ENCODE results near the gene OR2V1. TPM values are rescaled to one million over a fixed set of nuclear protein-coding genes. Genes with fewer than 3 reads are reported as not detected.
"Not testable (repeated sequence)": the region's sequence is repeated elsewhere in the genome, so short reads cannot be mapped to it uniquely, and the experiment has no call there.

OR2V1 gene, protein sequence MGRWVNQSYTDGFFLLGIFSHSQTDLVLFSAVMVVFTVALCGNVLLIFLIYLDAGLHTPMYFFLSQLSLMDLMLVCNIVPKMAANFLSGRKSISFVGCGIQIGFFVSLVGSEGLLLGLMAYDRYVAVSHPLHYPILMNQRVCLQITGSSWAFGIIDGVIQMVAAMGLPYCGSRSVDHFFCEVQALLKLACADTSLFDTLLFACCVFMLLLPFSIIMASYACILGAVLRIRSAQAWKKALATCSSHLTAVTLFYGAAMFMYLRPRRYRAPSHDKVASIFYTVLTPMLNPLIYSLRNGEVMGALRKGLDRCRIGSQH
- total RNA-seq: not detected
- long read RNA-seq: 0 reads

DNA sequence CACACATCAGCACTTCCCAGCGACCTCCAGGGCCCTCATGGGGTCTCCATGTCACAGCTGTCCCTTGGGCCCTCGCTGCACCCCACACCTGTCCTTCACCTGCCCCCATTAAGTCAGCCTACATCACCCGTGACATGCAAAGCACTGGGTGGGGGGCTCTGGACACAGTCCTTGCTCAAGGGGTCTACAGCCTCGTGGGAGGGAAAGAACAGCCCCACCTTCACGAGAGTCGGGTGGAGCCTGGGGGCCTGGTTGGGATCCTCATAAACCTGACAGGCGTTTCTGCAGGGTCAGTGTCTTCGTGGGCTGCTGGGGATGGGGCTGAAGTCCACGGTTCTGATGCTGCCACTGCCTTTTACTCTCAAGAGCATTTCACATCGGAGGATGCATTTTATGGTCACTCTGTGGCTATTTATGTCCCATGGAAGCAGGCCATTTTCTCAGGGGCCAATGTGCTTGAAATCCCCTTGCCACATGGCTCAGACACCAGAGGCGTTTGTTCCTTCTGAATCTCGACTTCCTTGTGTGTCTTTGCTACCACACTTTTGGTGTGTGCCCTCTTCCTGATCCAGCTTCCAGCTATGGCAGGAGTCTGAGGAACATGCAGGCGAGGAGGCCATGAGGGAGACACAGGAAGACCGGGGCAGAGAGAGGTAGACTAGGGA, at the start of gene OR2V1:
Gene OR2V1 (minus strand): TSS at position 338 of the 665 bp plus-strand sequence. CDS start 5,865 bp downstream, outside the sequence.
- DNase-seq (no peak), ATAC-seq (no peak)
- TF ChIP-seq, protein P1, sequence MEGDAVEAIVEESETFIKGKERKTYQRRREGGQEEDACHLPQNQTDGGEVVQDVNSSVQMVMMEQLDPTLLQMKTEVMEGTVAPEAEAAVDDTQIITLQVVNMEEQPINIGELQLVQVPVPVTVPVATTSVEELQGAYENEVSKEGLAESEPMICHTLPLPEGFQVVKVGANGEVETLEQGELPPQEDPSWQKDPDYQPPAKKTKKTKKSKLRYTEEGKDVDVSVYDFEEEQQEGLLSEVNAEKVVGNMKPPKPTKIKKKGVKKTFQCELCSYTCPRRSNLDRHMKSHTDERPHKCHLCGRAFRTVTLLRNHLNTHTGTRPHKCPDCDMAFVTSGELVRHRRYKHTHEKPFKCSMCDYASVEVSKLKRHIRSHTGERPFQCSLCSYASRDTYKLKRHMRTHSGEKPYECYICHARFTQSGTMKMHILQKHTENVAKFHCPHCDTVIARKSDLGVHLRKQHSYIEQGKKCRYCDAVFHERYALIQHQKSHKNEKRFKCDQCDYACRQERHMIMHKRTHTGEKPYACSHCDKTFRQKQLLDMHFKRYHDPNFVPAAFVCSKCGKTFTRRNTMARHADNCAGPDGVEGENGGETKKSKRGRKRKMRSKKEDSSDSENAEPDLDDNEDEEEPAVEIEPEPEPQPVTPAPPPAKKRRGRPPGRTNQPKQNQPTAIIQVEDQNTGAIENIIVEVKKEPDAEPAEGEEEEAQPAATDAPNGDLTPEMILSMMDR (IDR thresholded peaks at IDR 0.05): no peak
- Histone ChIP-seq H3K27me3 (peaks cover 16% of the 10 kb centered on the region), H3K36me3 (no peaks in the 10 kb centered on the region), H3K27ac (no peak within 1 kb of the TSS), H3K4me1 (no peaks in the 10 kb centered on the region), H3K9me3 (no peaks in the 10 kb centered on the region), H3K4me3 (no peak within 1 kb of the TSS)
- intact Hi-C loops (cut with DNase I): no loop called here

DNA sequence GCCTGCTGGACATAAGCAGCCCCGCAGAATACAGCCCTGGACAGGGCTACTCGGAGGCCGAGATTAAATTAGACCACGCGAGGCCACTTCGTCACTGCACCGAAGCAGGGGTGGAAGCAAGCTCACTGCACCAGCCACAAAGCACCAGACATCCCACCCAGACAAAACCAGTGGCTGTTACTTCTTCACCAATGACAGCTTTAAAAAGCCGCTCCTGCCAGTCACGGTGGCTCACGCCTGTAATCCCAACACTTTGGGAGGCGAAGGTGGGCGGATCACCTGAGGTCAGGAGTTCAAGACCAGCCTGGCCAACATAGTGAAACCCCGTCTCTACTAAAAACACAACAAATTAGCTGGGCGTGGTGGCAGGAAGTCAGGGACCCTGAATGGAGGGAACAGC, 46.6 kb upstream of the OR2V1 start:
- H3K27me3 ChIP-seq: peaks cover 32% of the 10 kb centered on the region
- H3K9me3 ChIP-seq; H3K27ac ChIP-seq; intact Hi-C loops (cut with DNase I); H3K4me1 ChIP-seq; ATAC-seq; H3K36me3 ChIP-seq; H3K4me3 ChIP-seq; DNase-seq: not testable (repeated sequence)

DNA sequence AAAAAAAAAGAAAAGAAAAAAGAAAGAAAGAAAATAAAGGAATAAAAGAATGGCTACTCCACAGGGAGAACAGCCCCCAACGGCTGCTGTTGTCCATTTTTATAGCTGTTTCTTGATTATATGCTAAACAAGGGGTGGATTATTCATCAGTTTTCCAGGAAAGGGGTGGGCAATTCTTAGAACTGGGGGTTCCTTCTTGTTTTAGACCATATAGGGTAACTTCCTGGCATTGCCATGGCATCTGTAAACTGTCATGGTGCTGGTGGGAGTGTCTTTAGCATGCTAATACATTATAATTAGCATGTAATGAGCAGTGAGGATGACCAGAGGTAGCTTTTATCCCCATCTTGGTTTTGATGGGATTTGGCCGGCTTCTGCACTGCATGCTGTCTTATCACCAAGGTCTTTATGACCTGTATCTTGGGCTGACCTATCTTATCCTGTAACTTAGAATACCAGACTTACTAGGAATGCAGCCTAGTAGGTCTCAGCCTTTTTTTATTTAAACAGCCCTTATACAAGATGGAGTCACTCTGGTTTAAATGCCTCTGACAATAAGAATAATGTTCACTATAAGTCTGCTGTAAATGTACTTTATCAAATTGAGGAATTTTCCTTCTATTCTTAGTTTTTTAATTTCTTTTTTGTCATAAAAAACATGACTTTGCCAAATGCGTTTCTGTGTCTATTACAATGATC, 45.4 kb upstream of the OR2V1 start:
- Histone ChIP-seq H3K27me3 (peaks cover 43% of the 10 kb centered on the region), H3K4me1 (peaks cover 5% of the 10 kb centered on the region), H3K27ac (no peak overlapping the region), H3K4me3 (no peak overlapping the region), H3K9me3 (no peaks in the 10 kb centered on the region), H3K36me3 (no peaks in the 10 kb centered on the region)
- TF ChIP-seq, protein P1 (IDR thresholded peaks at IDR 0.05): no peak
- intact Hi-C loops (cut with DNase I): no loop called here
- no peak for ATAC-seq
- DNase-seq: no peak

DNA sequence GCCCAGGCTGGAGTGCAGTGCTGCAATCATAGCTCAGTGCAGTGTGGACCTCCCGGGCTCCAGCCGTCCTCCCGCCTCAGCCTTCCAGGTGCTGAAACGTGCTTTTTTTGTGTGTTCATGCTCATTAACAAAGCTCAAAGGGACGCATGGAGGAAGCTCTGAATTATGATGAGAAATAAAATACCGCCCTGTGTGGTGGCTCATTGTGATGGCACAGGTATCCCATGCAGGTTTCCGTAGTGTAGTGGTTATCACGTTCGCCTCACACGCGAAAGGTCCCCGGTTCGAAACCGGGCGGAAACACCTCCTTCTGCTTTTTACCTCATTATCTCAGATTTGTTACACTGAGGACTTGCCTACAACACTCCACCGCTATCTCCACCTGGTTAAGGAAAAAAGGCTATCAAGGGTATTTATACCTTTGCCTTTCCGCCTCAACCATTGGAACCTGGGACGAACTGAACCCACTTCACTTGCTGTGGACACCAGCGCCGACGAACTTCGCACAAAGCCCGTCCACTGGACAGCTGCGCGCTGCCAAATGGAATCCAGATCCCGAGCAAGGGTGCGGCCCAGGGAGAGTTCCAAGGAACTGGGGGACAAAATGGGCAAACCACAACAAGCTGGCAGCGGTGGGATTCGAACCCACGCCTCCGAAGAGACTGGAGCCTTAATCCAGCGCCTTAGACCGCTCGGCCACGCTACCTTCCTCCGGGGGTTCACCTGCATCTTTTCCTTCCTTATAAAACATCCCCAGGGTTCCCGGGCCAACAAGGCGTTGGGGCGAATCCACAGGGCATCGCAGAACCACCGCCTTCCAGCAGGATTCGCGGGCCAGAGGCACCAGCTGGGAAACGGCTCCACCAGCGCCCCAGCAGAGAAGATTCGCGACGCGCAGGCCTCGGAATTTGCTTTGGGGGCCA, 42.7 kb upstream of the OR2V1 start:
- Histone ChIP-seq H3K4me1 (peaks cover 10% of the 10 kb centered on the region), H3K27me3 (peaks cover 70% of the 10 kb centered on the region), H3K9me3 (no peaks in the 10 kb centered on the region), H3K4me3 (no peak overlapping the region), H3K27ac (no peak overlapping the region), H3K36me3 (no peaks in the 10 kb centered on the region)
- TF ChIP-seq, protein P1 (IDR thresholded peaks at IDR 0.05): no peak
- ATAC-seq (peak; percentile 35), DNase-seq (no peak)
- intact Hi-C loops (cut with DNase I): no loop called here

DNA sequence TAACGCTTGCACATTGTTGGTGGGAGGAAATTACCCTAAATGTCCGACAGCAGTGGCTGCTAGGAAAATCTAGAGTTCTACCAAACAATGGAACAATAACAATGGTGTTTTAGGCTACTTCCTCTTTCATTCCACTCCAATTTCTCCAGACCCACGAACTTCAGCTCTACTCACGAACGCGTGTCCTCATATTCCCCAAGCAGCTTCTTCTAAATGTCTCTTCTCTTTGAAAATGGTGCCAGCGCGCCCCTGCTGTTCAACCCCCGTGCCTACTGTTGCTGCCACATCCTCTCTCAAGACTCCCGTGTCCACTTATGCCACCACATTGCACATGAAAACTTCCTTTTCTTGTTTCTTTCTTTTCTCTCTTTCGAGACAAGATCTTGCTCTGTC, 42.1 kb upstream of the OR2V1 start:
- Histone ChIP-seq H3K4me3 (no peak overlapping the region), H3K9me3 (no peaks in the 10 kb centered on the region), H3K27me3 (peaks cover 76% of the 10 kb centered on the region), H3K27ac (no peak overlapping the region), H3K36me3 (no peaks in the 10 kb centered on the region), H3K4me1 (peaks cover 10% of the 10 kb centered on the region)
- no peak for DNase-seq
- ATAC-seq: no peak
- intact Hi-C loops (cut with DNase I): no loop called here
- TF ChIP-seq, protein P1 (IDR thresholded peaks at IDR 0.05): no peak
